Lower leg skin (tissue), 3 donors: Measurements from ENCODE around the gene TSPAN15.

Experiments
- POLR2A ChIP-seq, 2 donors: fragments of 450-650 bp; IDR thresholded peaks; one replicate each; pipeline ENCODE4 v1.6.1; 2016 to 2017; ENCODE audit warnings: antibody characterized with exemption in 2 of 2, mild to moderate bottlenecking in 1 of 2, moderate library complexity in 1 of 2
- TF ChIP-seq, protein P1 (sequence below), 3 donors: fragments of 450-650 bp; IDR thresholded peaks; one replicate each; pipeline ENCODE4 v1.5.1; 2016; ENCODE audit warnings: antibody characterized with exemption in 3 of 3, mild to moderate bottlenecking in 3 of 3, moderate library complexity in 2 of 3

DNA sequence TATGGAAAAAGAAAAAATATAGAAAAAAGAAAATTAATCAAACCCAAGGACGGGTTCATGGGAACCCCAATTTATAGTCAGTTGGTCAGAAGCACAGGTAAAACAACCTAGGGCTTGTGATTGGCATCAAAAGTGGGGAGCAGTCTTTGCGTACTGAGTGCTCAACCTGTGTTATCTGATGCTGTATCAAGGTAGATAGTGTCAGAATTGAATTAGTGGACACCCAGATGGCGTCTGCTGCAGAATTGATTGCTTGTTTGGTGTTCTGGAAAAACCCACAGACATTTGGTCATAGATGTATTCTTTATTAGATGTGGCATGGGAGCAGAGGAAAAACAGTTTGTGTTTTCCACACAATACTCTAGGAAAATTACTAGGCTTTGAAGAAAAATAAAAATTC is 82.4 kb downstream of the TSPAN15 start:
- no peak for TF ChIP-seq POLR2A (IDR thresholded peaks at IDR 0.05)
- TF ChIP-seq, protein P1, sequence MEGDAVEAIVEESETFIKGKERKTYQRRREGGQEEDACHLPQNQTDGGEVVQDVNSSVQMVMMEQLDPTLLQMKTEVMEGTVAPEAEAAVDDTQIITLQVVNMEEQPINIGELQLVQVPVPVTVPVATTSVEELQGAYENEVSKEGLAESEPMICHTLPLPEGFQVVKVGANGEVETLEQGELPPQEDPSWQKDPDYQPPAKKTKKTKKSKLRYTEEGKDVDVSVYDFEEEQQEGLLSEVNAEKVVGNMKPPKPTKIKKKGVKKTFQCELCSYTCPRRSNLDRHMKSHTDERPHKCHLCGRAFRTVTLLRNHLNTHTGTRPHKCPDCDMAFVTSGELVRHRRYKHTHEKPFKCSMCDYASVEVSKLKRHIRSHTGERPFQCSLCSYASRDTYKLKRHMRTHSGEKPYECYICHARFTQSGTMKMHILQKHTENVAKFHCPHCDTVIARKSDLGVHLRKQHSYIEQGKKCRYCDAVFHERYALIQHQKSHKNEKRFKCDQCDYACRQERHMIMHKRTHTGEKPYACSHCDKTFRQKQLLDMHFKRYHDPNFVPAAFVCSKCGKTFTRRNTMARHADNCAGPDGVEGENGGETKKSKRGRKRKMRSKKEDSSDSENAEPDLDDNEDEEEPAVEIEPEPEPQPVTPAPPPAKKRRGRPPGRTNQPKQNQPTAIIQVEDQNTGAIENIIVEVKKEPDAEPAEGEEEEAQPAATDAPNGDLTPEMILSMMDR (IDR thresholded peaks at IDR 0.05): no peak
